IPS DF 19.7 (cell line): ENCODE data around the gene ALPI.
"Not testable (repeated sequence)": the region's sequence is repeated elsewhere in the genome, so short reads cannot be mapped to it uniquely, and the experiment has no call there.

ENCODE experiments used
- DNase-seq: peaks from one replicate; pipeline ENCODE4 v3.0.0-alpha.2; 2013; ENCODE audit warnings: low read depth, low spot score

ALPI gene

GRCh38 chr2:232455426-232456255 lies at the start of gene ALPI:
TSS of gene ALPI (plus strand) at chr2:232456153. CDS start at chr2:232456200, 47 bp downstream.
- no peak for DNase-seq

- DNase-seq, result no peak
These were observed 49.2 kb upstream of the ALPI start, which contains the start of gene ALPG for GRCh38 chr2:232406556-232407310. TSS of gene ALPG (plus strand) at chr2:232406844. CDS start at chr2:232406895, 51 bp downstream.

- DNase-seq, result not testable (repeated sequence)
These were observed 48.4 kb upstream of the ALPI start for GRCh38 chr2:232407428-232408150.

- DNase-seq, result not testable (repeated sequence)
These were observed 47.7 kb upstream of the ALPI start for GRCh38 chr2:232408269-232408668.

GRCh38 chr2:232409617-232410016 lies 46.3 kb upstream of the ALPI start:
- not testable (repeated sequence) for DNase-seq

GRCh38 chr2:232410238-232410900 lies 45.6 kb upstream of the ALPI start:
- DNase-seq, result no peak

GRCh38 chr2:232411901-232412629 lies 43.9 kb upstream of the ALPI start:
- DNase-seq, result no peak

- no peak for DNase-seq
These were observed 43.0 kb upstream of the ALPI start for GRCh38 chr2:232412986-232413385.

GRCh38 chr2:232415138-232415690 lies 40.7 kb upstream of the ALPI start:
- no peak for DNase-seq

GRCh38 chr2:232415736-232416520 lies 40.0 kb upstream of the ALPI start:
- DNase-seq, result no peak

GRCh38 chr2:232416521-232417470 lies 39.2 kb upstream of the ALPI start:
- DNase-seq, result no peak

- DNase-seq, result no peak
These were observed 38.5 kb upstream of the ALPI start for GRCh38 chr2:232417489-232417888.

GRCh38 chr2:232418056-232418455 lies 37.9 kb upstream of the ALPI start:
- no peak for DNase-seq

- DNase-seq, result no peak
These were observed 37.3 kb upstream of the ALPI start for GRCh38 chr2:232418466-232419244.

- DNase-seq, result no peak
These were observed 36.5 kb upstream of the ALPI start for GRCh38 chr2:232419245-232420072.

- no peak for DNase-seq
These were observed 35.9 kb upstream of the ALPI start for GRCh38 chr2:232420073-232420454.
